Measurements from ENCODE around the gene CTTN.
"Not testable (repeated sequence)": the region's sequence is repeated elsewhere in the genome, so short reads cannot be mapped to it uniquely, and the experiment has no call there.

CTTN gene

GRCh38 chr11:70400643-70401042 lies 2.3 kb downstream of the CTTN start:
- no peak for DNase-seq (ENCODE audit: low read depth in 2 of 2)
- no peak overlapping the region for H3K4me3 ChIP-seq (replicated peaks in 1 of 2; ENCODE audit: low read depth in 2 of 2, low read length in 2 of 2)
- no peak for TF ChIP-seq CTCF (IDR thresholded peaks at IDR 0.05; ENCODE audit: low read depth, low read length)

- TF ChIP-seq CTCF (IDR thresholded peaks at IDR 0.05; ENCODE audit: low read depth, low read length), result no peak
- no peak for DNase-seq (ENCODE audit: low read depth in 2 of 2)
- H3K4me3 ChIP-seq (replicated peaks in 1 of 2; ENCODE audit: low read depth in 2 of 2, low read length in 2 of 2), result no peak overlapping the region
Observed at GRCh38 chr11:70402016-70402415, 3.7 kb downstream of the CTTN start.

GRCh38 chr11:70402685-70403084 lies 4.4 kb downstream of the CTTN start:
- H3K4me3 ChIP-seq (replicated peaks in 1 of 2; ENCODE audit: low read depth in 2 of 2, low read length in 2 of 2), result no peak overlapping the region
- no peak for DNase-seq (ENCODE audit: low read depth in 2 of 2)
- no peak for TF ChIP-seq CTCF (IDR thresholded peaks at IDR 0.05; ENCODE audit: low read depth, low read length)

DNA sequence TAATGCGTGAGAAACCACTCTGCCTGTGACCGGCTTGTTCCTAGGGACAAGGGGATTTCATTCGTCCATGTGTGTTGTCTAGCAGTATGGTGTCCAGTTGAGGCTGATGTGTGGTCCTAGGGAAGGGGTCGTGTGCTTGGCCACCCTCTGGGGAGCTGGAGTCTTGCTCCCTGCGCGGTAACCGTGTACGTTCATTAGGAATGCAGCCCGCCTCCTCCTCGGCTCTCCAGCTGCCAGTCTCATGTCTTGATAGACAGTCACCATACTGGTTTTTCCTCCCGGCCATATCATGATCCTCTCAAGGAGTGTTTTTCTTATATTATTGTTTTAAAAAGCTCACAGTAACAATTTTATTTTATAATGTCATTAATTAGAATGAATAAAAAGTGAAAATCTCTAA lies 5.9 kb downstream of the CTTN start:
- no peak for TF ChIP-seq CTCF (IDR thresholded peaks at IDR 0.05; ENCODE audit: low read depth, low read length)
- no peak overlapping the region for H3K4me3 ChIP-seq (replicated peaks in 1 of 2; ENCODE audit: low read depth in 2 of 2, low read length in 2 of 2)
- no peak for DNase-seq (ENCODE audit: low read depth in 2 of 2)

GRCh38 chr11:70405679-70406395 lies 7.5 kb downstream of the CTTN start:
- no peak for DNase-seq (ENCODE audit: low read depth in 2 of 2)
- H3K4me3 ChIP-seq (replicated peaks in 1 of 2; ENCODE audit: low read depth in 2 of 2, low read length in 2 of 2), result no peak overlapping the region
- no peak for TF ChIP-seq CTCF (IDR thresholded peaks at IDR 0.05; ENCODE audit: low read depth, low read length)

DNA sequence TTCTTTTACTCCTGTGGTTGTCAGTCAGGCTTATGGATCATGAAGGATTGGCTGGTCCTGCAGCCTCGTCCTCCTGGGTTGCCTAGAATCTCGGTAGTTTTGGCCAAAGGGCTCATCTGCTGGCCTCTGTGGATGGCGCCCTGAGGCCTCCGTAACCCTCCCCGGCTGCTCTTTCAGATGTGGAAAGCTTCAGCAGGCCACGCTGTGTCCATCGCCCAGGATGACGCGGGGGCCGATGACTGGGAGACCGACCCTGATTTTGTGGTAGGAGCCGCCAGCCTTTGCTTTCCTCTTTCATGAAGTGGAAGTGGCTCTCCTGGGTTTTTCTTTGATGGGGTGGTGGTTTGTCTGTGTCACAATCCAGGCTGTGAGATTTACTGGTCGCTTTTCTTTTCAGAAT lies 8.8 kb downstream of the CTTN start:
- H3K4me3 ChIP-seq (replicated peaks in 1 of 2; ENCODE audit: low read depth in 2 of 2, low read length in 2 of 2), result no peak overlapping the region
- TF ChIP-seq CTCF (IDR thresholded peaks at IDR 0.05; ENCODE audit: low read depth, low read length), result no peak
- DNase-seq (ENCODE audit: low read depth in 2 of 2), result no peak

DNA sequence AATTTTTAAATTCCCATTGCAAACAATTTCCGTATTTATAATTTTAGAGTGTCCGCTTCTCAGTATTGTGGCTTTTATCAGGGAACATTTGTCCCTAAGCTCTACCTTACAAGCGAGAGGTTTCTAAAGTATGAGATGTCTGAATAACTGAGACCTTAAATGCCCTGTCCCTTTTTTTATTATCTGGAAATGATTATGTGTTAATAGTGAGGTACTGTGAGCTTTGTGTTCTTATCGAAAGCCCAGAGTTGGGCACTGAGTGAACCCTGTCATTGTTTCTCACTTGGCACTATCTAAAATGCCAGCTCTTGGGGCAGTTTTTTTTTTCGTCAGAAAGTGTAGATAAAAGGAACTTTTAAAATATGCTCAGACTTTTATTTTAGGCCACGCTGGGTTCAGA lies 9.5 kb downstream of the CTTN start:
- no peak overlapping the region for H3K4me3 ChIP-seq (replicated peaks in 1 of 2; ENCODE audit: low read depth in 2 of 2, low read length in 2 of 2)
- DNase-seq (ENCODE audit: low read depth in 2 of 2), result no peak

GRCh38 chr11:70408326-70408725 lies 10.0 kb downstream of the CTTN start:
- not testable (repeated sequence) for H3K4me3 ChIP-seq (replicated peaks in 1 of 2; ENCODE audit: low read depth in 2 of 2, low read length in 2 of 2); DNase-seq (ENCODE audit: low read depth in 2 of 2)

More for the DNA sequence above, 9.5 kb downstream of the CTTN start:
- TF ChIP-seq CTCF (IDR thresholded peaks at IDR 0.05; ENCODE audit: low read depth, low read length), result no peak

All from cardiac fibroblast (primary cell).